Stomach (tissue), 19 donors: ENCODE data around the gene NPR3. TPM values are rescaled to one million over a fixed set of nuclear protein-coding genes. Genes with fewer than 3 reads are reported as not detected.

Experiments
- DNase-seq, 2 donors: peaks; one replicate each; pipeline versions ENCODE4 v3.0.0 to v3.0.0-alpha.2; 2013 to 2019
- H3K27ac ChIP-seq, 5 donors: fragments of 200-600 bp in 4 of 5; sonication (generic) in 4 of 5; one replicate each; pipeline ENCODE4 v1.5.1; 2013 to 2019; ENCODE audit warnings: mild to moderate bottlenecking in 1 of 5, moderate library complexity in 1 of 5
- H3K27me3 ChIP-seq, 3 donors: fragments of 200-600 bp; sonication (generic); one replicate each; pipeline ENCODE4 v1.5.1; 2017 to 2019; ENCODE audit warnings: mixed run types in 1 of 3
- H3K36me3 ChIP-seq, 4 donors: fragments of 200-600 bp; sonication (generic); 1 replicate in 3 of 4; 2 replicates in 1 of 4; pipeline ENCODE4 v1.5.1; 2016 to 2019
- H3K4me1 ChIP-seq, 4 donors: fragments of 200-600 bp; sonication (generic); one replicate each; pipeline ENCODE4 v1.5.1; 2016 to 2019
- H3K4me3 ChIP-seq, 4 donors: fragments of 200-600 bp; sonication (generic) in 3 of 4; one replicate each; pipeline ENCODE4 v1.5.1; 2016 to 2019; ENCODE audit warnings: mild to moderate bottlenecking in 1 of 4
- H3K9me3 ChIP-seq, 4 donors: fragments of 200-600 bp; sonication (generic); one replicate each; pipeline ENCODE4 v1.5.1; 2016 to 2019
- CTCF ChIP-seq, 7 experiments: fragments of 450-650 bp in 4 of 7; fragments of 200-600 bp in 3 of 7; sonication (generic) in 3 of 7; IDR thresholded peaks; one replicate each; pipeline ENCODE4 v1.5.1; 2016 to 2019; ENCODE audit warnings: antibody characterized with exemption in 7 of 7, control low read depth in 2 of 7, mild to moderate bottlenecking in 1 of 7
- EP300 ChIP-seq: sonication (generic); formaldehyde crosslinking; IDR thresholded peaks from one replicate; pipeline ENCODE4 v1.6.1; 2017; ENCODE audit warnings: antibody characterized with exemption
- POLR2A ChIP-seq, 4 donors: fragments of 450-650 bp; IDR thresholded peaks; one replicate each; pipeline ENCODE4 v1.6.1; 2016; ENCODE audit warnings: antibody characterized with exemption in 4 of 4, control low read depth in 2 of 4, mild to moderate bottlenecking in 1 of 4, moderate library complexity in 1 of 4
- POLR2AphosphoS5 ChIP-seq, 3 donors: sonication (generic); formaldehyde crosslinking; IDR thresholded peaks; one replicate each; pipeline ENCODE4 v1.6.1; 2016; ENCODE audit warnings: antibody characterized with exemption in 3 of 3
- WGBS, 5 donors: extraction: QIAGEN DNeasy Blood & Tissue Kit in 3 of 5; methylation state at CpG; one replicate each; pipeline versions ENCODE4 v1.1.5 to v1.1.7; 2013 to 2018; 5-methylcytosine and 5-hydroxymethylcytosine counted together
- intact Hi-C: fragments of 100-400 bp; cut with DNase I; formaldehyde crosslinking; loops from one replicate; pipeline ENCODE4 v1.15.1; 2023; ENCODE audit warnings: low total_unique reads
- long read RNA-seq, 10 donors: transcript quantifications; one replicate each; lab custom pipeline, GENCODE V29; 2026
- polyA plus RNA-seq, 3 donors: library from polyadenylated mRNA; stranded (reverse); fragments of 200-250 nt; gene quantifications; one replicate each; pipeline ENCODE4 v1.2.3, GENCODE V29; 2013
- total RNA-seq, 5 donors: library from RNA; depleted of rRNA; stranded (reverse); fragments of >200 nt; gene quantifications; one replicate each; pipeline versions ENCODE4 v1.1.0 to v1.2.3, GENCODE V29; 2014 to 2016
- donor health status: healthy with polysubstance abuse.
- donor health status: Bipolar disorder and iron deficiency.
- donor health status: healthy.

The NPR3 gene
- total RNA-seq (10 to 100 TPM in 1 of 5 donors, 1 to 10 TPM in 1, under 1 TPM in 1, not detected in 2; 0.89 to 15.8 (median 2.8) TPM), polyA plus RNA-seq (1 to 10 TPM in 1 of 3 donors, under 1 TPM in 2; 0.25 to 3.1 (median 0.61) TPM)
- long read RNA-seq, donor 1, full-length matches to known transcripts = 6 of 6 reads
- long read RNA-seq, donor 1, partial matches to known transcripts = 0 of 6 reads
- long read RNA-seq, donor 1, other reads (novel, unspliced or antisense) = 0 of 6 reads
- long read RNA-seq, donor 2, full-length matches to known transcripts = 8 of 8 reads
- long read RNA-seq, donor 2, partial matches to known transcripts = 0 of 8 reads
- long read RNA-seq, donor 2, other reads (novel, unspliced or antisense) = 0 of 8 reads
- long read RNA-seq, donor 3, full-length matches to known transcripts = 1 of 1 reads
- long read RNA-seq, donor 3, partial matches to known transcripts = 0 of 1 reads
- long read RNA-seq, donor 3, other reads (novel, unspliced or antisense) = 0 of 1 reads
- long read RNA-seq, donor 4 = 0 reads
- long read RNA-seq, donor 5, full-length matches to known transcripts = 6 of 6 reads
- long read RNA-seq, donor 5, partial matches to known transcripts = 0 of 6 reads
- long read RNA-seq, donor 5, other reads (novel, unspliced or antisense) = 0 of 6 reads
- long read RNA-seq, donor 6, full-length matches to known transcripts = 4 of 4 reads
- long read RNA-seq, donor 6, partial matches to known transcripts = 0 of 4 reads
- long read RNA-seq, donor 6, other reads (novel, unspliced or antisense) = 0 of 4 reads
- long read RNA-seq, donor 7, partial matches to known transcripts = 0 of 6 reads
- long read RNA-seq, donor 7, other reads (novel, unspliced or antisense) = 0 of 6 reads
- long read RNA-seq, donor 8, full-length matches to known transcripts = 3 of 3 reads
- long read RNA-seq, donor 8, partial matches to known transcripts = 0 of 3 reads
- long read RNA-seq, donor 8, other reads (novel, unspliced or antisense) = 0 of 3 reads
- long read RNA-seq, donor 9 = 0 reads
- long read RNA-seq, donor 10, full-length matches to known transcripts = 1 of 1 reads
- long read RNA-seq, donor 10, partial matches to known transcripts = 0 of 1 reads
- long read RNA-seq, donor 10, other reads (novel, unspliced or antisense) = 0 of 1 reads

DNA sequence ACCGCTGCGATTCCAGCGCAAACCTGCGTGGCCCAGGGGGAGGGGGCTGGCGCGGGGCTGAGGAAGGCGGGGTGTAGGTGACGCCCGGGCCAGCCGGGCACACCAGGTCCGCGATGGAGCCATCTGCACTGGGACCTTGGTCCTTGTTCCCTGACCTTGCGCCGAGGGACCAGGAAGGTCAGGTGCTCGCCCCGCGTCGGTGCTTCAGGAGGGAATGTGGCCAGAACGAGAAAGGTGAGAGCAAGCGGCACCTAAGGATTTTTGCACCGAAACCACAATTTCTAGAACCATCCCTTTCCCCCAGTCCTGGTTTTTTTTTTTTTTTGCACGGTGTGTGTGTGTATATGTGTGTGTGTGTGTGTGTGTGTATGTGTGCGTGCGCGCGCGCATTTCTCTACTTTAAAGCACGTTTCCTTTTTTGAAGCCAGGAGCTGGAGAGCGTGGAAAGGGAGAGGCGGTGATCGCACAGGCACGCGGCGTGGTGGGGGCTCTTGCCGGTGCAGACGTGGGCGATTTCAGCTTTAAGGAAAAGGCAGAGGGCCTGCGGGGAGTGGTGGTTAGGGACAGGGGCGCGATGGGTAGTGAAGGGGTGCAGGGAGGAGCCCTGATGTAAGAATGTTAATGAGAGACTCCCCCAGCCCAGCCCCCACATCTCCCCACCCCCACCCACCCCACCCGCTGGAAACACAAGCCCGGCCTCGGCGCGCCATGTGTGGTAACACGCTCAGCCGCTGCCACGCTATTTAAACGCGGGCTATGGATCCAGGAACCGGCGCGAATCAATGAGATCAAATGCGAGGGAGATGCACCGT is at the start of gene NPR3:
TSS of gene NPR3 (plus strand) at position 772 of the 812 bp plus-strand sequence. CDS start 456 bp downstream, outside the sequence.
- Histone ChIP-seq H3K4me1 (peaks cover 19 to 52% (median 41%) of the 10 kb centered on the region in 4 donors), H3K36me3 (no peaks in the 10 kb centered on the region), H3K4me3 (peak within 1 kb of the TSS; percentile 49 to 82 (median 67)), H3K27ac (peak within 1 kb of the TSS; percentile 14 to 42 (median 35)), H3K27me3 (peaks cover 4 to 64% (median 39%) of the 10 kb centered on the region in 3 donors), H3K9me3 (no peaks in the 10 kb centered on the region)
- TF ChIP-seq POLR2AphosphoS5 (IDR thresholded peaks at IDR 0.05) = no peak
- WGBS, 5 donors = 0 to 2% (median 1%) methylated on average over 51 to 55 of the region's 55 CpGs
- DNase-seq = peak in 1 of 2 donors; percentile 73
- intact Hi-C loops = loop anchor here (10.0 kb wide), 1 partner anchor 714 kb away; no protein-coding TSS in a partner anchor

- 76 to 97% (median 87%) methylated on average over 8 of the region's 8 CpGs for WGBS, 5 donors
- H3K36me3 ChIP-seq = no peaks in the 10 kb centered on the region
Observed at GRCh38 chr5:32664523-32664922, 46.6 kb upstream of the NPR3 start.

DNA sequence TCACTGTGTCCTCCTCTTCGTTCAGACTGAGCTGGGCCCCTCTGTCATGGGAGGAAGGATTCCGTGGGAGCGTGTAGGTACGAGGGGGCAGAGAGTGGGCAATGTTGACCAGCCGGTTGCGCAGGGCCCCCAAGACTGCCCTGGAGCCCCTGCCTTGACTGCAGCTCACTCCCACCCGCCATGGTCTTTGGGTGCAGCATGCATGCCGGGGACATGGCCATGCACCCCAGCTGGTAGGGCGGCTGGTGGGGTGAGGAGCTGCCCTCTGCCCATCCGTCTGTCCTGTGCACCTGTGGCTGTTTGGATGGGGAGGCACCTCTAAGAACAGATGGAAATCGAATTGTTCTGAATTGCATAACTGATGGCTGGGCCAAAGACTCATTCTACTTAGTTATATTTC is 42.6 kb upstream of the NPR3 start:
- WGBS, 5 donors = 70 to 83% (median 73%) methylated on average over 9 to 11 of the region's 11 CpGs
- TF ChIP-seq POLR2A (IDR thresholded peaks at IDR 0.05) = no peak
- TF ChIP-seq EP300 = no peak
- TF ChIP-seq POLR2AphosphoS5 (IDR thresholded peaks at IDR 0.05) = no peak
- TF ChIP-seq CTCF (IDR thresholded peaks at IDR 0.05) = no peak
- intact Hi-C loops = no loop called here
- H3K27me3 ChIP-seq = no peaks in the 10 kb centered on the region
- no peak overlapping the region for H3K27ac ChIP-seq
- H3K36me3 ChIP-seq = no peaks in the 10 kb centered on the region
- H3K4me1 ChIP-seq = no peaks in the 10 kb centered on the region
- H3K4me3 ChIP-seq = no peak overlapping the region
- DNase-seq = no peak
- peaks cover 14 to 63% (median 34%) of the 10 kb centered on the region in 4 donors for H3K9me3 ChIP-seq

More at GRCh38 chr5:32664523-32664922, 46.6 kb upstream of the NPR3 start:
- Histone ChIP-seq H3K27ac (no peak overlapping the region), H3K4me1 (no peaks in the 10 kb centered on the region), H3K27me3 (no peaks in the 10 kb centered on the region), H3K9me3 (peaks cover 4 to 56% (median 32%) of the 10 kb centered on the region in 4 donors), H3K4me3 (no peak overlapping the region)
- no peak for DNase-seq
- TF ChIP-seq EP300 (no peak), POLR2AphosphoS5 (IDR thresholded peaks at IDR 0.05) (no peak), POLR2A (IDR thresholded peaks at IDR 0.05) (no peak)
- intact Hi-C loops = no loop called here

DNA sequence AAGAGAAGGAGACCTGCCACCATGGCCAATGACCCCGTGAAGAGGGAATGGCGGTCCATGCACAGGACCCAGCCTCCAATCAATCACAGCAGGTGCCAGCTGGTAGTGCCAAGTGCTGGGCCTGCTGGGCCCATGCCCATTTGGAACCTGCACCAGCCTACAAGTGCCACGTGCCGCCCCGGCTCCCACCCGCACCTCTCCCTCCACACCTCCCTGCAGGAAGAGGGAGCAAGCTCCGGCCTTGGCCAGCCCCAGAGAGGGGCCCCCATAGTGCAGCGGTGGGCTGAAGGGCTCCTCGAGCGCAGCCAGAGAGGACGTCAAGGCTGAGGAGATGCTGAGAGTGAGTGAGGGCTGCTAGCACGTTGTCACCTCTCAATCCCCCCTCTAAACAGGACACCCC is 37.8 kb upstream of the NPR3 start:
- WGBS, 5 donors = 88 to 94% (median 89%) methylated on average over 4 to 12 of the region's 12 CpGs
- H3K4me1 ChIP-seq = no peaks in the 10 kb centered on the region
- no peak overlapping the region for H3K27ac ChIP-seq
- H3K27me3 ChIP-seq = no peaks in the 10 kb centered on the region
- no peak for TF ChIP-seq CTCF (IDR thresholded peaks at IDR 0.05)
- no peak for TF ChIP-seq POLR2AphosphoS5 (IDR thresholded peaks at IDR 0.05)
- TF ChIP-seq POLR2A (IDR thresholded peaks at IDR 0.05) = no peak
- TF ChIP-seq EP300 = no peak
- no peak overlapping the region for H3K4me3 ChIP-seq
- intact Hi-C loops = no loop called here
- DNase-seq = no peak
- no peaks in the 10 kb centered on the region for H3K36me3 ChIP-seq
- peaks cover 13 to 33% (median 22%) of the 10 kb centered on the region in 4 donors for H3K9me3 ChIP-seq
